H1 (cell line): ENCODE results near the gene ADM. TPM values are rescaled to one million over a fixed set of nuclear protein-coding genes. Genes with fewer than 3 reads are reported as not detected.

Source experiments
- CTCF ChIA-PET: fragments of 300-600 bp; sonication (Branson Sonifier 250); formaldehyde crosslinking; loops from one replicate; lab custom pipeline; 2021; ENCODE audit not compliant: partially characterized antibody; lab: Charles Lee
- POLR2A ChIA-PET: fragments of 300-600 bp; sonication (Branson Sonifier 250); formaldehyde crosslinking; loops from one replicate; lab custom pipeline; 2021; ENCODE audit warnings: inconsistent platforms; ENCODE audit not compliant: partially characterized antibody; lab: Charles Lee
- DNase-seq, 2 experiments: peaks; one replicate each; pipeline versions ENCODE4 v3.0.0 to v3.0.0-alpha.2; 2010 to 2022; ENCODE audit warnings: low spot score in 2 of 2, low read depth in 1 of 2, mixed read lengths in 1 of 2
- FAIRE-seq: peaks from 2 replicates; lab custom pipeline; 2011; peaks lifted over from hg19 to GRCh38; lab: Jason Lieb, UNC
- H2AFZ ChIP-seq: 2 replicates; pipeline ENCODE4 v1.8.1; 2012; ENCODE audit warnings: low read length, inconsistent platforms
- H2AK5ac ChIP-seq: 2 replicates; pipeline ENCODE4 v1.6.1; 2013; ENCODE audit warnings: low read depth, low read length
- H2BK120ac ChIP-seq: replicated peaks from 2 replicates; pipeline ENCODE3; 2013; ENCODE audit warnings: low read depth, low read length, inconsistent platforms
- H2BK12ac ChIP-seq: 2 replicates; pipeline ENCODE4 v1.6.1; 2013; ENCODE audit warnings: low read depth, low read length
- H2BK15ac ChIP-seq: 2 replicates; pipeline ENCODE4 v1.6.1; 2013; ENCODE audit warnings: low read length
- H2BK20ac ChIP-seq: 2 replicates; pipeline ENCODE4 v1.6.1; 2013; ENCODE audit warnings: low read length
- H2BK5ac ChIP-seq: 2 replicates; pipeline ENCODE4 v1.6.1; 2013; ENCODE audit warnings: low read depth, low read length
- H3K14ac ChIP-seq: 2 replicates; pipeline ENCODE4 v1.6.1; 2013; ENCODE audit warnings: inconsistent platforms; ENCODE audit not compliant: insufficient read length
- H3K18ac ChIP-seq: 2 replicates; pipeline ENCODE4 v1.6.1; 2013; ENCODE audit warnings: low read length; ENCODE audit errors: extremely low read depth
- H3K23ac ChIP-seq: 2 replicates; pipeline ENCODE4 v1.6.1; 2013; ENCODE audit warnings: inconsistent platforms; ENCODE audit not compliant: insufficient read length
- H3K23me2 ChIP-seq: 2 replicates; pipeline ENCODE4 v1.6.1; 2013; ENCODE audit warnings: low read depth, low read length
- H3K27ac ChIP-seq: 2 replicates; pipeline ENCODE4 v1.6.1; 2011; ENCODE audit warnings: low read depth, low read length, inconsistent platforms
- H3K27me3 ChIP-seq, 4 experiments: replicated peaks in 1 of 4; 1 replicate in 1 of 4; 2 replicates in 3 of 4; pipeline versions ENCODE4 v1.6.1 to v1.8.1; 2011 to 2013; ENCODE audit warnings: low read length in 3 of 4, mild to moderate bottlenecking in 3 of 4, inconsistent platforms in 2 of 4, mixed read lengths in 2 of 4, moderate library complexity in 1 of 4; ENCODE audit not compliant: control insufficient read depth in 3 of 4, insufficient read depth in 3 of 4; ENCODE audit errors: extremely low read depth in 1 of 4
- H3K36me3 ChIP-seq, 4 experiments: 2 replicates each; pipeline versions ENCODE4 v1.6.1 to v1.8.1; 2011 to 2013; ENCODE audit warnings: mild to moderate bottlenecking in 4 of 4, low read length in 3 of 4, moderate library complexity in 2 of 4, control low read depth in 1 of 4, inconsistent platforms in 1 of 4; ENCODE audit not compliant: insufficient read depth in 4 of 4, control insufficient read depth in 2 of 4
- H3K4ac ChIP-seq: replicated peaks from 2 replicates; pipeline ENCODE3; 2013; ENCODE audit warnings: low read length, low read depth, mixed read lengths, inconsistent platforms; ENCODE audit not compliant: insufficient read length
- H3K4me1 ChIP-seq, 4 experiments: replicated peaks in 1 of 4; 1 replicate in 1 of 4; 2 replicates in 3 of 4; pipeline versions ENCODE4 v1.6.1 to v1.8.1; 2011 to 2013; ENCODE audit warnings: low read length in 3 of 4, inconsistent platforms in 2 of 4, mixed read lengths in 1 of 4; ENCODE audit not compliant: insufficient read depth in 4 of 4, control insufficient read depth in 3 of 4
- H3K4me2 ChIP-seq, 2 experiments: 2 replicates each; pipeline versions ENCODE4 v1.6.1 to v1.8.1; 2011 to 2013; ENCODE audit warnings: low read depth in 2 of 2, low read length in 2 of 2, control low read depth in 1 of 2, inconsistent platforms in 1 of 2, mild to moderate bottlenecking in 1 of 2; ENCODE audit not compliant: insufficient read depth in 1 of 2
- H3K4me3 ChIP-seq, 4 experiments: fragments of 200-600, 300-600 bp in 1 of 4; sonication (generic), shearing (Covaris generic), sonication (Bioruptor Twin) in 1 of 4; 2 replicates each; pipeline versions ENCODE4 v1.5.1 to v1.8.1; 2011 to 2016; ENCODE audit warnings: low read length in 4 of 4, low read depth in 3 of 4, control low read depth in 2 of 4, inconsistent platforms in 2 of 4, mild to moderate bottlenecking in 2 of 4, mixed read lengths in 1 of 4, moderate library complexity in 1 of 4; ENCODE audit not compliant: insufficient read depth in 2 of 4; ENCODE audit errors: extremely low read depth in 1 of 4
- H3K56ac ChIP-seq: replicated peaks from 2 replicates; pipeline ENCODE3; 2013; ENCODE audit warnings: low read depth, mild to moderate bottlenecking, mixed read lengths, low read length, inconsistent platforms; ENCODE audit not compliant: insufficient read length
- H3K79me1 ChIP-seq: 2 replicates; pipeline ENCODE4 v1.6.1; 2013; ENCODE audit warnings: low read depth, low read length, control low read depth
- H3K79me2 ChIP-seq, 2 experiments: 2 replicates each; pipeline versions ENCODE4 v1.6.1 to v1.8.1; 2012 to 2013; ENCODE audit warnings: low read length in 2 of 2, mild to moderate bottlenecking in 2 of 2, inconsistent platforms in 1 of 2; ENCODE audit not compliant: insufficient read depth in 2 of 2, control insufficient read depth in 1 of 2
- H3K9ac ChIP-seq, 4 experiments: replicated peaks in 1 of 4; 1 replicate in 1 of 4; 2 replicates in 3 of 4; pipeline versions ENCODE4 v1.6.1 to v1.8.1; 2011 to 2013; ENCODE audit warnings: low read depth in 3 of 4, low read length in 3 of 4, control low read depth in 2 of 4, mild to moderate bottlenecking in 2 of 4, moderate library complexity in 2 of 4, inconsistent platforms in 1 of 4; ENCODE audit errors: extremely low read depth in 1 of 4
- H3K9me3 ChIP-seq, 2 experiments: 2 replicates each; pipeline versions ENCODE4 v1.6.1 to v1.8.1; 2012 to 2013; ENCODE audit warnings: mild to moderate bottlenecking in 2 of 2, moderate library complexity in 2 of 2, control low read depth in 1 of 2, inconsistent platforms in 1 of 2, low read depth in 1 of 2, low read length in 1 of 2, mixed read lengths in 1 of 2; ENCODE audit not compliant: insufficient read depth in 2 of 2
- H4K20me1 ChIP-seq, 2 experiments: replicated peaks in 1 of 2; 2 replicates each; pipeline versions ENCODE3 to v1.8.1; 2011 to 2013; ENCODE audit warnings: inconsistent platforms in 2 of 2, low read length in 2 of 2, mild to moderate bottlenecking in 1 of 2; ENCODE audit not compliant: insufficient read depth in 2 of 2, control insufficient read depth in 1 of 2
- H4K5ac ChIP-seq: 2 replicates; pipeline ENCODE4 v1.6.1; 2013; ENCODE audit warnings: low read length, low read depth, mixed read lengths, inconsistent platforms; ENCODE audit not compliant: insufficient read length
- H4K8ac ChIP-seq: 2 replicates; pipeline ENCODE4 v1.8.0; 2013; ENCODE audit warnings: mild to moderate bottlenecking, moderate library complexity, low read length, inconsistent platforms; ENCODE audit not compliant: insufficient read depth; ENCODE audit errors: extremely low read depth
- H4K91ac ChIP-seq: replicated peaks from 2 replicates; pipeline ENCODE3; 2013; ENCODE audit warnings: low read length, mixed read lengths, inconsistent platforms; ENCODE audit not compliant: insufficient read length
- BRCA1 ChIP-seq: IDR thresholded peaks from 2 replicates; pipeline ENCODE4 v1.6.1; 2012; ENCODE audit warnings: low read depth, low read length, improper control_type of control experiment
- CEBPB ChIP-seq: IDR thresholded peaks from 2 replicates; pipeline ENCODE4 v1.6.1; 2012; ENCODE audit warnings: low read depth, low read length
- CREB1 ChIP-seq: IDR thresholded peaks from 2 replicates; pipeline ENCODE4 v1.6.1; 2012; ENCODE audit warnings: inconsistent platforms
- E2F6 ChIP-seq: IDR thresholded peaks from 2 replicates; pipeline ENCODE4 v1.6.1; 2012; ENCODE audit warnings: inconsistent platforms
- EP300 ChIP-seq, 2 experiments: IDR thresholded peaks; 1 replicate in 1 of 2; 2 replicates in 1 of 2; pipeline ENCODE4 v1.6.1; 2011 to 2012; ENCODE audit warnings: low read depth in 2 of 2, low read length in 2 of 2, mild to moderate bottlenecking in 2 of 2, borderline replicate concordance in 1 of 2, inconsistent platforms in 1 of 2, moderate library complexity in 1 of 2
- JUND ChIP-seq: IDR thresholded peaks from 2 replicates; pipeline ENCODE4 v1.6.1; 2011; ENCODE audit warnings: mild to moderate bottlenecking, improper control_type of control experiment, low read length
- KDM5A ChIP-seq: fragments of 200-600 bp; IDR thresholded peaks from 2 replicates; pipeline ENCODE4 v1.7.1; 2012; ENCODE audit warnings: mild to moderate bottlenecking, low read length, inconsistent platforms, mixed read lengths
- MAFK ChIP-seq: IDR thresholded peaks from 2 replicates; pipeline ENCODE4 v1.6.1; 2012; ENCODE audit warnings: low read depth, mild to moderate bottlenecking, improper control_type of control experiment, low read length
- RFX5 ChIP-seq: IDR thresholded peaks from 2 replicates; pipeline ENCODE4 v1.6.1; 2011; ENCODE audit warnings: low read depth, low read length, improper control_type of control experiment, borderline replicate concordance
- SAP30 ChIP-seq: fragments of 300-600 bp; sonication (generic); IDR thresholded peaks from 2 replicates; pipeline ENCODE4 v1.7.1; 2012; ENCODE audit warnings: low read length, moderate library complexity, mild to moderate bottlenecking, inconsistent platforms; ENCODE audit not compliant: insufficient read depth, insufficient replicate concordance
- SP4 ChIP-seq: IDR thresholded peaks from 2 replicates; pipeline ENCODE4 v1.6.1; 2012; ENCODE audit warnings: low read length, inconsistent platforms
- TAF1 ChIP-seq: IDR thresholded peaks from 2 replicates; pipeline ENCODE4 v1.6.1; 2011; ENCODE audit warnings: mild to moderate bottlenecking, low read depth, low read length
- USF2 ChIP-seq: IDR thresholded peaks from 2 replicates; pipeline ENCODE4 v1.6.1; 2011; ENCODE audit warnings: low read length, improper control_type of control experiment
- WGBS, 2 experiments: shearing (Covaris generic) in 1 of 2; methylation state at CpG; one replicate each; pipeline versions ENCODE4 v1.1.6 to v1.1.7; 2013 to 2015; ENCODE audit warnings: low lambda C conversion rate in 2 of 2, mixed read lengths in 2 of 2, inconsistent platforms in 1 of 2, low coverage in 1 of 2, missing lambda C conversion rate in 1 of 2; ENCODE audit not compliant: insufficient replicate concordance in 2 of 2, insufficient coverage in 1 of 2, insufficient read length in 1 of 2; ENCODE audit errors: extremely low coverage in 1 of 2, missing lambda C conversion rate in 1 of 2; 5-methylcytosine and 5-hydroxymethylcytosine counted together
- polyA plus RNA-seq, 7 experiments: library from polyadenylated mRNA; depleted of rRNA in 3 of 7; stranded (reverse) in 5 of 7; unstranded in 2 of 7; fragments of >200 nt in 5 of 7; fragments of 200-250 nt in 2 of 7; gene quantifications; 1 replicate in 5 of 7; 2 replicates in 1 of 7; 4 replicates in 1 of 7; pipeline versions ENCODE4 v1.2.1 to v1.2.3, GENCODE V29; 2011 to 2013; ENCODE audit warnings: missing spikeins in 2 of 7, mixed read lengths in 2 of 7
- total RNA-seq: library from RNA; stranded (reverse); fragmentation: NEBNext Ultra II Directional; extraction: Animal tissue kit (Norgen Biotek cat#: 25700); gene quantifications from 2 replicates; pipeline ENCODE4 v1.2.1, GENCODE V29; 2021

Gene ADM
- total and polyA plus RNA-seq, 2 of the 8 experiments (the other 6 are each of a cell fraction or from before 2014, with no cell fraction given), result 94.1 to 95.6 TPM

- H3K79me2 ChIP-seq, result peaks cover 0 to 40% of the 10 kb centered on the region in 2 experiments; a peak in 2 of 4 replicates
- 89% methylated on average over 11 of the region's 11 CpGs; no CpG with 5 or more reads in 1 of the 2 experiments for WGBS, 2 experiments
- no peak for TF ChIP-seq E2F6
- TF ChIP-seq MAFK, result no peak
- TF ChIP-seq USF2, result no peak
- TF ChIP-seq TAF1, result no peak
- no peak for TF ChIP-seq BRCA1
- TF ChIP-seq EP300 (IDR thresholded peaks at IDR 0.05; ENCODE audit: borderline replicate concordance in 1 of 2, low read depth in 2 of 2, low read length in 2 of 2), result no peak
- no peak for TF ChIP-seq CREB1
- TF ChIP-seq RFX5, result no peak
- TF ChIP-seq CEBPB, result no peak
- TF ChIP-seq SAP30, result no peak
- TF ChIP-seq SP4, result no peak
- no peak for TF ChIP-seq KDM5A
- no peak for TF ChIP-seq JUND
Observed at GRCh38 chr11:10272132-10272531, 32.7 kb upstream of the ADM start.

More at GRCh38 chr11:10272132-10272531, 32.7 kb upstream of the ADM start:
- Histone ChIP-seq H3K9ac (no peak overlapping the region), H3K4me2 (no peak overlapping the region), H3K36me3 (no peaks in the 10 kb centered on the region), H3K4me3 (no peak overlapping the region), H3K4me1 (no peaks in the 10 kb centered on the region; a peak in 1 of 7 replicates), H2BK20ac (no peak overlapping the region), H3K4ac (no peak overlapping the region), H2BK15ac (no peak overlapping the region), H2BK120ac (no peak overlapping the region), H3K56ac (no peak overlapping the region), H3K18ac (no peak overlapping the region), H2AFZ (no peak overlapping the region), H3K27ac (no peak overlapping the region), H3K9me3 (no peaks in the 10 kb centered on the region), H3K23me2 (no peaks in the 10 kb centered on the region), H3K79me1 (no peaks in the 10 kb centered on the region), H2AK5ac (no peak overlapping the region), H4K8ac (no peak overlapping the region), H2BK5ac (no peak overlapping the region), H3K27me3 (no peaks in the 10 kb centered on the region), H4K20me1 (no peaks in the 10 kb centered on the region), H4K5ac (no peak overlapping the region), H3K23ac (no peak overlapping the region), H4K91ac (no peak overlapping the region), H3K14ac (no peak overlapping the region), H2BK12ac (no peak overlapping the region)
- POLR2A ChIA-PET, result no interaction called here
- DNase-seq, result no peak
- FAIRE-seq, result no peak
- CTCF ChIA-PET, result interaction anchor here (1.2 kb wide), 1 partner anchor 36 kb away, joined by 4 read pairs; no protein-coding TSS in a partner anchor
